ENCODE measurements around the gene CTAG1A.
"Not testable (repeated sequence)": the region's sequence is repeated elsewhere in the genome, so short reads cannot be mapped to it uniquely, and the experiment has no call there.

CTAG1A gene

DNA sequence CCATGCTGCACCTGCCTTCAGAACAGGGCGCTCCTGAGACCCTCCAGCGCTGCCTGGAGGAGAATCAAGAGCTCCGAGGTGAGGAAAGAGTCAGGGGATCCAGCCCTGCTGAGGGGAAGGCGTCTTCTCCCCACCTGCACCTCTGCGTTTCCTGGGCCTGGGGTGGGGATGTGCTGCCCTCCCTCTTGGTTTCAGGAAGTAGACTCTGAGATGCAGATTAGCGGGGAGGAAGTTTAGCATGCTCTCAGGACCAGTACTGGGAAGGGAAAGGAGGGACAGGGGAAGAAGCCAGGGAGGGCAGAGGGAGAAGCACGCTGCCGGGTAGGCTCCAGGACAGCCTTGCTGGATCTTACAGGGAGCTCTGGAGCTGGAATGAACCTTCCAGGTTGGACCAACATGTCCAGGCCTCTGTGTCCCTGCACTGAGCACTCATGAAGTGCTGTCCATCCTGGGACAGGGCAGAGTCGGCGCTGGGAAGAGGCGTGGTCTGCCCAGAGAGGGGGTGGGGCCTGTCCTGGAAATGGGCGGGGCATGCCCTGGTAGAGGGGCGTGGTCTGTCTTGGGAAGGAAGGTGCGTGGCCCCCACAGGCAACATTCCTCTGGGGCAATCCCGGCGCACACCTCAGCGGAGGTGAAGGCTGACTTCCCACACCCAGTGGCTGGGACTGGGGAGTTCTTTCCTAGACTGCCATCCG lies 32.7 kb upstream of the CTAG1A start:
- H3K27me3 Mint-ChIP-seq, H3K9me3 Mint-ChIP-seq, H3K36me3 Mint-ChIP-seq, H3K4me3 Mint-ChIP-seq, H3K27ac Mint-ChIP-seq: not testable (repeated sequence)
- H3K4me1 Mint-ChIP-seq = peaks cover 42% of the 10 kb centered on the region

DNA sequence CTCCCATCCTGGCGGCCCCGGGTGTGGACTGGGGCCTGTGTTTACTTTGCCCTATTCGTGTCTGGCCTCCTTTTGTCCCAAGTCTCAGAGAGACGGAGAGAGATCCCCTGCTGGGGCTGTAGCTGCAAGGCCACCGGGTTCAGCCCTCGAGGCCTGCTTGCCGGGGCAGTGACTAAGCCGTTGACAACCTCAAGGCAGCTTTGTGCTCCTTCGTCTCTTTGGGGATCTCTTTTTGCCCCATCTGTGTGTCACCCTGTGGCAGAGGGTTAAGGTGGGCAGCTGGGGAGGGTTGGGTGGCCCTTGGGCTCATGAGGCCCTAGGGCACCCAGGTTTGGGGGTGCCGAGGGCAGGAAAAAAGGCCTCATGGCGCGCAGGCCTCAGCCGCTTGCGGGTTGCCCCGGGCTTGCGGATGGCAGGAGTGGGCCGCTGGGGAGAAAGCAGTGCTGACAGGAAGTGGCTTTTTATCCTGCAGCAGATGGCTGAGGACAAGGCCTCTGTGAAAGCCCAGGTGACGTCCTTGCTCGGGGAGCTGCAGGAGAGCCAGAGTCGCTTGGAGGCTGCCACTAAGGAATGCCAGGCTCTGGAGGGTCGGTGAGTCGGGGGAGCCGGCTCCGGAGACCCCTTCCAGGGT lies 26.8 kb upstream of the CTAG1A start:
- not testable (repeated sequence) for H3K4me1 Mint-ChIP-seq, H3K9me3 Mint-ChIP-seq, H3K27ac Mint-ChIP-seq, H3K36me3 Mint-ChIP-seq, H3K27me3 Mint-ChIP-seq, H3K4me3 Mint-ChIP-seq

DNA sequence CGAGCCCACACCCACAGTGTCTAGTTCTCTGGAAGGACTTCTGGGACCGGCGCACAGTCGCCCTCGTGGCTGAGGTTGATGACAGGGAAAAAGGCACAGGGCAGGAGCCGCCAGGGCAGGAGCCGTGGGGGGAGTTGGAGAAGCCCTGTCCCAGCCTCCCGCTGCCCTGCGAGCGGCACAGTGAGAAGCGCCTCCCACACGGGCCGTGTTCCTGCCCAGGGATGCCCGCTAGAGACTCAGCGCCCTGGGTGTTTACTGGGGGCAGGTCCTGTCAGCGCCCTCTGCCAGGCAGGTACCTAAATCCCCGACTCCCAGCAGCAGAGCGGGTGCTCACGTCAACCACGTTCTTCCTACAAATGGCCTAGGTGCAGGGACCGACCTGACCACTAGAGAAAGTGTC lies 26.0 kb upstream of the CTAG1A start:
- H3K4me1 Mint-ChIP-seq, H3K27ac Mint-ChIP-seq, H3K27me3 Mint-ChIP-seq, H3K4me3 Mint-ChIP-seq, H3K36me3 Mint-ChIP-seq, H3K9me3 Mint-ChIP-seq: not testable (repeated sequence)

DNA sequence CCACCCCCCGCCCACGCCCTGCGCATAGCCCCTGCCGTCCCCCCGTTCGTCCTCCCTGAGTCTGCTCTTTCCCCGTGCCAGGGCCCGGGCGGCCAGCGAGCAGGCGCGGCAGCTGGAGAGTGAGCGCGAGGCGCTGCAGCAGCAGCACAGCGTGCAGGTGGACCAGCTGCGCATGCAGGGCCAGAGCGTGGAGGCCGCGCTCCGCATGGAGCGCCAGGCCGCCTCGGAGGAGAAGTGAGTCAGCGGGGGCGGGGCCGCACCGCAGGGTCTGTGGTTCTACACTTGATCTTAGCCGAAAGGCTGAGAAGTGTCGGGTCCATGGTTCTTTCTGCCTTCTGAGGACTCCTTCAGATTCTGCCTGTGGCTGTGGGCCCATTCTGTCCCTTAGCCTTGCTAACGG lies 24.6 kb upstream of the CTAG1A start:
- H3K27me3 Mint-ChIP-seq, H3K4me3 Mint-ChIP-seq, H3K36me3 Mint-ChIP-seq, H3K27ac Mint-ChIP-seq, H3K4me1 Mint-ChIP-seq, H3K9me3 Mint-ChIP-seq: not testable (repeated sequence)

DNA sequence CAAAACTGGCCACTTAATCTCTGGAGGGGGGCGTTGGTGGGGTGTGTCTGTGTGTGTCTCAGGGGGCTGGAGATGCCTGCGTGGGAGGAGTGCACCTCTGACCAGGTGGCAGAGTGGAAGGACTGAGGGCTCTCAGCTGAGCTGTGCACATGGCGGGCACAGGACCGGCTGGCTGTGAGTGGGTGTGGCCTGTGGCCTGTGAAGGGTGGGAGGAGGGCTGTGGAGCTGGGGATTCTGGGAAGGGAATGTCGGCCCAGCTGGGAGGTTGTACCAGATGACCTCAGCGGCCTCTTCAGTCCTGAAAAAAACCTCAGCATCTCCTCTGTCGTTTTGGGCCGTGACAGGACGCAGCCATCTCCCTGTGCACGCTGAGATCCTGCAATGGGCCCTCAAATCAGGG lies 22.6 kb upstream of the CTAG1A start:
- not testable (repeated sequence) for H3K27ac Mint-ChIP-seq, H3K4me3 Mint-ChIP-seq, H3K4me1 Mint-ChIP-seq, H3K27me3 Mint-ChIP-seq, H3K9me3 Mint-ChIP-seq, H3K36me3 Mint-ChIP-seq

DNA sequence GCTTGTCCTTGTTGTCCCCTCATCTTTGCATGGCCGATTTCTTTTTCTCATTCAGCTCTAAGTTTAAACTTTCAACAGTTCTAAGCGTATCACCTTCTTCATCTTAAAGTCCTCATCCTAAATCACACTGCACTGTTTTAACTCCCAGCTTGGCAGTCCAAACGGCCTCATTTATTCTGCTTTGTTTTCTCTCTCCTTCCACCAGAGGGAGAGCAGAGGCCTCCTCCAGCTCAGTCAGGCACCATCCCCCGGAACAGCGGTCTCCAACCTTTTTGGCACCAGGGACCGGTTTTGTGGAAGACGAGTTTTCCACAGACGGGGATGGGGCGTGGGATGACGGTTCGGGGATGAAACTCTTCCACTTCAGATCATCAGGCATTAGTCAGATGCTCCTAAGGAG lies 14.6 kb upstream of the CTAG1A start:
- not testable (repeated sequence) for H3K36me3 Mint-ChIP-seq, H3K4me1 Mint-ChIP-seq, H3K9me3 Mint-ChIP-seq, H3K27me3 Mint-ChIP-seq, H3K4me3 Mint-ChIP-seq, H3K27ac Mint-ChIP-seq

DNA sequence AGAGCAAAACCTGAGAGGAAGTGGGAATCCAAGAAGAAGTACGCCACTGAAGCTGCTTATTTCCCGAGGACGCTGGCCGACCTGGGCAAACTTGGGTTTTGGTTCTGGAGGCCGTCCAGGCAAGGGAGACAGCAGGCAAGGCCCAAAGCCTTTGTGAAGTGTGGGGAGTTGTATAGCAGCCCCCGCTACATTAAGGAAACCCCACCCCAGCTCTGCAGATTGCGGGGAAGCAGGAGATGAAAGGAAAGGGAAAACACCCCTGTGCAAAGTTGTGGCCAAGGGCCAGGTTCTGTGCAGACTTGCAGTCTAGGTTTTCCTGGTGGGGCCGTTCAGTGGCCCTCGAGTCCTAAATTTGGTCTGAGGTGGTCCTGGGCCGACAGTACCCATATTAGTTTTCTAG lies 11.9 kb upstream of the CTAG1A start:
- not testable (repeated sequence) for H3K4me3 Mint-ChIP-seq, H3K4me1 Mint-ChIP-seq, H3K36me3 Mint-ChIP-seq, H3K27ac Mint-ChIP-seq, H3K27me3 Mint-ChIP-seq, H3K9me3 Mint-ChIP-seq

DNA sequence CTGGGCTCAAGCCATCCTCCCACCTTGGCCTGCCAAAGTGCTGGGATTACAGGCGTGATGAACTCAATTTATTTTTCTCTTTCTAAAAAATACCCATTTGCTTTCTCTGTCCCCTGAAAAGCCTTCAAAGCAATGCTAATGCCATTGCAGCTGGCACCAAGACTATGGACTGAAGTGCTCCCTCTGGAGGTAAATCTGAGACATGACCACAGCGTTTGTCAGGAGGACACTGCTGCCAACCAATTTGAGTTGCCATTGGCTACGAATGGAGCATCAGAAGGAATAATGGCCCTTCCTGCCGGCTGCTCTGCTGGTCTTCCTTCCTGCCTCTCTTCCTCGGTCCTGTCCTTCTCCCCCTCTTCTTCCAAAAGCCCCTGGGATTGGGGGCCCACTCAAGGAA lies 9.9 kb upstream of the CTAG1A start:
- not testable (repeated sequence) for H3K27ac Mint-ChIP-seq, H3K4me1 Mint-ChIP-seq, H3K27me3 Mint-ChIP-seq, H3K4me3 Mint-ChIP-seq, H3K36me3 Mint-ChIP-seq, H3K9me3 Mint-ChIP-seq

DNA sequence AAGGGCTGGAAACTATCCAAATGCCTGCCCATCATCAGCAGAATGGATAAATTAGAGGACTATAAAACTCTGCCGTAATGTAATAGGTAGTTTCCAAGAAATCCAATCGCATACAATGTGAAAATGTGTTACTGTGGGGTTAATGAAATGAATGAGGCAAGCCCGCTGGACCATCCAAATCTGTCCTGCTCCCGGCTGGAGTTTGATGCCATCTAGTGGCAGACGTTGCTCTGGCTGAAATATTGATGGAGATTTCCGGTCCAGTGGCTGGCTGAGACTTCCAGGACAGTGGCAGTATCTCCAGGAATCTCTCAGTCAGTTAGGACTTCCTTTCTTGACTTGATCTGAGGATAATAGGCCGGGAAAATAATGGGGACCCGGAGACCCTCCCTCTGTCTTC lies 1.9 kb upstream of the CTAG1A start:
- H3K9me3 Mint-ChIP-seq, H3K36me3 Mint-ChIP-seq, H3K4me3 Mint-ChIP-seq, H3K4me1 Mint-ChIP-seq, H3K27me3 Mint-ChIP-seq, H3K27ac Mint-ChIP-seq: not testable (repeated sequence)

DNA sequence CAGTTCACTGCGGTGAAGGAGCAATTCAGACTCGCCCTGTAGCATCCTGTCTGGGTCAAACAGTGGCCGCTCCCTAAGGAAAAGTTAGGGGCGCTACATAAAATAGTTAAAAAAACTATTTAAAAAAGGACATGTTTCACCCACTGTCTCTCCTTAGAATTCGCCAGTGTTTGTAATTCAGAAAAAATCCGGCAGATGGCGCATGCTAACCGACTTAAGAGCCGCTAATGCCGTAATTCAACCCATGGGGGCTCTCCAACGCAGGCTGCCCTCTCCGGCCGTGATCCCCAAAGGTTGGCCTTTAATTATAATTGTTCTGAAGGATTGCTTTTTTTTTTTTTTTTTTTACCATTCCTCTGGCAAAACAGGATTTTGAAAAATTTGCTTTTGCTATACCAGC lies 5.5 kb downstream of the CTAG1A start:
- H3K4me3 Mint-ChIP-seq, H3K27ac Mint-ChIP-seq, H3K4me1 Mint-ChIP-seq, H3K36me3 Mint-ChIP-seq, H3K27me3 Mint-ChIP-seq, H3K9me3 Mint-ChIP-seq: not testable (repeated sequence)

DNA sequence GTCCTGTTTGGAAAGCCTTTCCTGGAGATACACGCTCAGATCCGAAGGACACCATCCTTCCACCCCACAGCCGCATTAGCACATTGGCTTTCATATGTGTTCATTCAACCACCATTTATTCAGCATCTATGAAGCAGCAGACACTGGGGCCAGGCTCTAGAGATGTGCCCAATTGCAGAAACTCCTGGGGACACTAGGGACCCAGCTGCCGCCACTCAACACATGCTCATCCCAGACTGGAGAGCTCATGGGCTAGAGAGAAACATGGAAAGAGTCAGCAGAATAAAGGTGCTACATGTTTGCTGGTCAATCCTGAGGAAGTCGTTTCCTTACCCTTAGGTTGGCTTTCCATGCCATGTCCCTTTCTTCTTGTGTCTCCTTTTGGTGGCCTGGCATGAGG lies 7.6 kb downstream of the CTAG1A start:
- Mint-ChIP-seq H3K27ac (peak overlapping the region; percentile 47), H3K4me3 (no peak overlapping the region), H3K27me3 (no peaks in the 10 kb centered on the region)

DNA sequence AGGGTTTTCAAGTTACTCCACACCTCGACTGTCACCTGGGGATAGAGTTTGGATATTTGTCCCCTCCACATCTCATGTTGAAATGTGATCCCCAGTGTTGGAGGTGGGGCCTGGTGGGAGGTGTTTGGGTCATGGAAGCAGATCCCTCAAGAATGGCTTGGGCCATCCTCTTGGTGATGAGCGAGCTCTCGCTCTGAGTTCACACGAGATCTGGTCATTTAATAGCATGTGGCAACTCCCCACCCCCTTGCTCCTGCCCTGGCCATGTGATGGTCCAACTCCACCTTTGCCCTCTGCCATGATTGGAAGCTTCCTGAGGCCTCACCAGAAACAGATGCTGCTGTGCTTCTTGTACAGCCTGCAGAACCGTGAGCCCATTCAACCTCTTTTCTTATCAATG lies 8.3 kb downstream of the CTAG1A start:
- Mint-ChIP-seq H3K4me3 (no peak overlapping the region), H3K9me3 (no peaks in the 10 kb centered on the region), H3K36me3 (no peaks in the 10 kb centered on the region), H3K27me3 (no peaks in the 10 kb centered on the region), H3K27ac (no peak overlapping the region), H3K4me1 (peaks cover 4% of the 10 kb centered on the region)

More for the DNA sequence above, 7.6 kb downstream of the CTAG1A start:
- peaks cover 4% of the 10 kb centered on the region for H3K4me1 Mint-ChIP-seq
- H3K36me3 Mint-ChIP-seq = no peaks in the 10 kb centered on the region
- no peaks in the 10 kb centered on the region for H3K9me3 Mint-ChIP-seq

DNA sequence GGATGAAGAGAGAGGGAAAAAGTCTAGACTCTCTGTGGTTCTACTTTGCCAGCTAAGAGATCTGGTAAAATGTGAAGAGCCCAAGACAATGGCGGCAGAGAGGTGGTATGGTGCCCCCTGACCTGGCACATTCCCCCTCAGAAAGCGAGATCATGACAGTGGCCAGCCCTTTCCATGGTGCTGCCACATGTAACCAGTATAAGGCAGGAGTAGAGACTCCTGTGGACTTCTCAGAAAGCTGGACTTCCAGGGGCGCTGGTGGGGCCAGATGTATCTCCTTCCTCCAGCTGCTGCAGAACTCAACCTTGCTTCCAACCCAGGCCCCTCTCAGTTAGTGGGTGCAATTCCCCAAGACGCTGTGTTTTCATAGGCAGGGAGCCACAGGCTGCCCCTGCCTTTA lies 9.6 kb downstream of the CTAG1A start:
- Mint-ChIP-seq H3K9me3 (no peaks in the 10 kb centered on the region), H3K36me3 (no peaks in the 10 kb centered on the region), H3K4me1 (peaks cover 4% of the 10 kb centered on the region), H3K27me3 (no peaks in the 10 kb centered on the region), H3K27ac (no peak overlapping the region), H3K4me3 (no peak overlapping the region)

DNA sequence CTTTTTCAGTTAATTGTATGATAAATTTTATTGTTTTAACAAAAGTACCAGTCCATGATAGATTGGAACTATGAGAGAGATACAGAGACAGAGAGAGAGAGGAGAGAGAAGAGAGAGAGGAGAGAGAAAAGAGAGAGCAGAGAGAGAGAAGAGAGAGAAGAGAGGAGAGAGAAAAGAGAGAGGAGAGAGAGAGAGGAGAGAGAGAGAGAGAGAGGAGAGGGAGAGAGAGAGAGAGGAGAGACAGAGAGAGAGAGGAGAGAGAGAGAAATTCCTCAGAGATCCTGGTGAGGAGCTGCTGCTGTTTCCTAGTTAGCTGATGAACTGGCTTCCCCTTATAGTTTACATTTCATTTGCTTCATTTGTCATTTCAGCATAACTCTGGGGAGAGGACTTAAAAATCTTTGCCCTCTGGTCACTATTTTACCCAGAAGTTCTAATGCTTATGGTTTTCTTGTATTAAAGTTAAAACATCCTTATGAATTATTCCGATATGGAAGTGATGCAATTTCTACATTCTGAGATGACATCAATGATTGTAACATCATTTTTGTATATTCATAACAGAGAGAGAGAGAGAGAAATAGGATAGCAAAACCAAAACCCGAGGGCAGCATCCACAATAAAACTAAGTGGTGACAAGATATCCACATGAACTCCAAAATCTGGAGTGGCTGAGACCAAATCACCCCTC lies 10.8 kb downstream of the CTAG1A start:
- H3K36me3 Mint-ChIP-seq = no peaks in the 10 kb centered on the region
- H3K4me1 Mint-ChIP-seq = peaks cover 4% of the 10 kb centered on the region
- no peak overlapping the region for H3K4me3 Mint-ChIP-seq
- H3K27ac Mint-ChIP-seq = no peak overlapping the region
- no peaks in the 10 kb centered on the region for H3K9me3 Mint-ChIP-seq
- no peaks in the 10 kb centered on the region for H3K27me3 Mint-ChIP-seq

DNA sequence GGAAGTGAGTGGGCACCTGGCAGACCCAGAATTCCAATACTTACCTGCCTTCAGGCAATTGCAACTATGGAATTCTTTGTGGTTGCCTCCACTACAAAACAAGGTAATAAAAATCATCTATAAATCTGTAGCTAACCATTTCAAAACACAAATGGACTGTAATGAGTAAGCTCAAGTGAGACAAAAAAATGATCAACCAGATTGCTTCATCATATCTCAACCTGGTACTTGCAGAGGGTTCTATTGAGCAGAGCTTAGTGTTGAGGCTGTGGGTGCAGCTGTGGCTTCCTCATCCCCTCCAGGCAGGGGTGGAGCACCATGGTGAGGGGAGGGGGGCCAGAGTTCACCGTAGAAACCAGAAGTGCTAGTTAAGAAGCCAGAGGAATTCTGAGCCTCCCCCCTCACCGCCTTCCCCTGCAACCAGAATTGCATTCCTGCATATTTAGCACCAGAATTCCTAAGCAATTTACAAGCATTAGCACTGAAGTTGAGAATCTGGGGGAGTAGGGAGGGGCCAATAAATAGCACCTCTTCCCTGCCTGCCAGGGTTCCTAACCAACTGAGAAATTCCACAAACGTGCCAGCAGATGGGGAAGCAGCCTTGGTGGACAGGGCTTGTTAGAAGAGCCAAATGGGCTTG lies 11.5 kb downstream of the CTAG1A start:
- Mint-ChIP-seq H3K27me3 (no peaks in the 10 kb centered on the region), H3K27ac (no peak overlapping the region), H3K4me1 (peaks cover 4% of the 10 kb centered on the region), H3K4me3 (no peak overlapping the region), H3K9me3 (no peaks in the 10 kb centered on the region), H3K36me3 (no peaks in the 10 kb centered on the region)

DNA sequence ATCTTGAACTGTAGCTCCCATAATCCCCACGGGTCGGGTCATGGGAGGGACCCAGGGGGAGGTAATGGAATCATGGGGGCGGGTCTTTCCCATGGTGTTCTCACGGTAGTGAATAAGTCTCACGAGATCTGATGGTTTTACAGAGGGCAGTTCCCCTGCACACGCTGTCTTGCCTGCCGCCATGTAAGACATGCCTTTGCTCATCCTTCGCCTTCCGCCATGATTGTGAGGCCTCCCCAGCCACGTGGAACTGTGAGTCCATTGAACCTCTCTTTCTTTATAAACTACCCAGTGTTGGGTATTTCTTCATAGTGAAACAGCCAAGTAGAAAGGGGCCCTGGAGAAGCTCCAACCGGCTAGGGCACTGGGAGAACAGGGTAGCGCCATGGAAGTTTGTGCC lies 12.3 kb downstream of the CTAG1A start:
- Mint-ChIP-seq H3K27ac (no peak overlapping the region), H3K4me3 (no peak overlapping the region), H3K27me3 (peaks cover 2% of the 10 kb centered on the region), H3K9me3 (no peaks in the 10 kb centered on the region), H3K36me3 (no peaks in the 10 kb centered on the region), H3K4me1 (peaks cover 4% of the 10 kb centered on the region)
